Neutrophil (primary cell): ENCODE data around the gene FCGR1A.
"Not testable (repeated sequence)": the region's sequence is repeated elsewhere in the genome, so short reads cannot be mapped to it uniquely, and the experiment has no call there.

ENCODE experiments used
- H3K27ac ChIP-seq: fragments of 200-600 bp; sonication (generic); 2 replicates; pipeline ENCODE4 v1.5.1; 2016; ENCODE audit warnings: mild to moderate bottlenecking, moderate library complexity
- H3K27me3 ChIP-seq: fragments of 200-600 bp; sonication (generic); 2 replicates; pipeline ENCODE4 v1.6.0; 2016; ENCODE audit warnings: mild to moderate bottlenecking
- H3K36me3 ChIP-seq: fragments of 200-600 bp; sonication (generic); 2 replicates; pipeline ENCODE4 v1.5.1; 2017
- H3K4me1 ChIP-seq, 2 experiments: fragments of 200-600 bp in 1 of 2; sonication (generic) in 1 of 2; 1 replicate in 1 of 2; 2 replicates in 1 of 2; pipeline versions ENCODE4 v1.5.1 to v1.6.1; 2013 to 2016; ENCODE audit warnings: low read depth in 1 of 2, low read length in 1 of 2, mild to moderate bottlenecking in 1 of 2, moderate library complexity in 1 of 2; ENCODE audit not compliant: control insufficient read depth in 1 of 2, insufficient read depth in 1 of 2
- H3K4me3 ChIP-seq, 2 experiments: fragments of 200-600 bp in 1 of 2; sonication (generic) in 1 of 2; 1 replicate in 1 of 2; 2 replicates in 1 of 2; pipeline ENCODE4 v1.5.1; 2013 to 2016; ENCODE audit warnings: low read depth in 1 of 2, low read length in 1 of 2, mild to moderate bottlenecking in 1 of 2, moderate library complexity in 1 of 2
- H3K9me3 ChIP-seq: fragments of 200-600 bp; sonication (generic); 2 replicates; pipeline ENCODE4 v1.5.1; 2016

FCGR1A gene

GRCh38 chr1:149762294-149762693 is 20.2 kb upstream of the FCGR1A start:
- not testable (repeated sequence) for H3K27me3 ChIP-seq, H3K4me3 ChIP-seq, H3K9me3 ChIP-seq, H3K36me3 ChIP-seq, H3K4me1 ChIP-seq, H3K27ac ChIP-seq

- H3K36me3 ChIP-seq, H3K27ac ChIP-seq, H3K9me3 ChIP-seq, H3K27me3 ChIP-seq, H3K4me1 ChIP-seq, H3K4me3 ChIP-seq: not testable (repeated sequence)
These were observed 18.2 kb upstream of the FCGR1A start for GRCh38 chr1:149764087-149764800.

DNA sequence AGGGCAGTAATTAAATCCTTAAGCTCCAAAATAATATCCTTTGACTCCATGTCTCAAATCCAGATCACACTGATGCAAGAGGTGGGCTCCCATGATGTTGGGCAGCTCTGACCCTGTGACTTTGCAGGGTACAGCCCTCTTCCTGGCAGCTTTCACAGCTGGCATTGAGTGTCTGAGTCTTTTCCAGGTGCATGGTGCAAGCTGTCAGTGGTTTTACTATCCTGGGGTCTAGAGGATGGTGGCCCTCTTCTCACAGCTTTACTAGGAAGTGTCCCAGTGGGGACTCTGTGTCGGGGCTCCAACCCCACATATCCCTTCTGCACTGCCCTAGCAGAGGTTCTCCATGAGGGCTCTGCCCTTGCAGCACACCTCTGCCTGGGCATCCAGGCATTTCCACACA is 16.3 kb upstream of the FCGR1A start:
- H3K4me1 ChIP-seq, H3K4me3 ChIP-seq, H3K36me3 ChIP-seq, H3K9me3 ChIP-seq, H3K27ac ChIP-seq, H3K27me3 ChIP-seq: not testable (repeated sequence)

DNA sequence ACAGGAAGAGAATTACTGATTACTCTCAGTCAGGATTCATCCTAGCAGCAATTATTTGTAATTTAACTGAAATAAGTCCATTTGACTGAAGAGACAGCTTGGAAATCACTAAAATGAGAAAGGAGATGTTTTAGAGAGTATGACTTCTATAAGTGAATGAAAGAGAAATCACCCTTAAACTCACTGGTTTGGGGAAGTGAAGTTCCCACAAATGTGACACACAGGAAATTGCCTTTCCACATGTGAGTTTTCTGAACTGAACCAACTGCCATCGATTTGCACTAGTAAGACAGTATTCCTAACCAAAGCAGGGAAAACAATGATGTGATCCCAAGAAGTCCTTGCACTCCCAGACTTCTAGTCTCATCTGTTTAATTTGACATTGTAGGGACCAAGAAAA is 13.3 kb upstream of the FCGR1A start:
- not testable (repeated sequence) for H3K9me3 ChIP-seq, H3K4me1 ChIP-seq, H3K36me3 ChIP-seq, H3K4me3 ChIP-seq, H3K27me3 ChIP-seq
- peak overlapping the region; percentile 68 for H3K27ac ChIP-seq

DNA sequence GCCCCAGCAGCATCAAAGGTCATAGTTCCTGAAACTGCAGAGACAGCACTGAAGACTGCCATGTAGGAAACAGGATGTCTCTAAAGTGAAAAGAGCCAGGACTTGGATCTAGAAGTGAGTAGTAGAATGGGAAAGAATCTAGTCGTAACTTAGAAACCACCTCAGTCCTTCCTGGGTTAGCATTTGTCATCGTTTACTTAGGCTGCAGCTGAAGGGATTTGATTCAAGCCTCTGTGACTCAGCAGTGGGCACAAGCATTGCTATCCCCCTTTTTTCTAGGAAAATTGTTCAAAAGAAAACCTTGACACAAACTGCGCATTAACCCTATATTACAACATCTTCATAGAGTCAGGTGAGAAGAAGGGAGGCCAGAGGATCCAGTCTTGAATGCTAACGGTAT is 11.8 kb upstream of the FCGR1A start:
- H3K27ac ChIP-seq, H3K27me3 ChIP-seq: not testable (repeated sequence)

DNA sequence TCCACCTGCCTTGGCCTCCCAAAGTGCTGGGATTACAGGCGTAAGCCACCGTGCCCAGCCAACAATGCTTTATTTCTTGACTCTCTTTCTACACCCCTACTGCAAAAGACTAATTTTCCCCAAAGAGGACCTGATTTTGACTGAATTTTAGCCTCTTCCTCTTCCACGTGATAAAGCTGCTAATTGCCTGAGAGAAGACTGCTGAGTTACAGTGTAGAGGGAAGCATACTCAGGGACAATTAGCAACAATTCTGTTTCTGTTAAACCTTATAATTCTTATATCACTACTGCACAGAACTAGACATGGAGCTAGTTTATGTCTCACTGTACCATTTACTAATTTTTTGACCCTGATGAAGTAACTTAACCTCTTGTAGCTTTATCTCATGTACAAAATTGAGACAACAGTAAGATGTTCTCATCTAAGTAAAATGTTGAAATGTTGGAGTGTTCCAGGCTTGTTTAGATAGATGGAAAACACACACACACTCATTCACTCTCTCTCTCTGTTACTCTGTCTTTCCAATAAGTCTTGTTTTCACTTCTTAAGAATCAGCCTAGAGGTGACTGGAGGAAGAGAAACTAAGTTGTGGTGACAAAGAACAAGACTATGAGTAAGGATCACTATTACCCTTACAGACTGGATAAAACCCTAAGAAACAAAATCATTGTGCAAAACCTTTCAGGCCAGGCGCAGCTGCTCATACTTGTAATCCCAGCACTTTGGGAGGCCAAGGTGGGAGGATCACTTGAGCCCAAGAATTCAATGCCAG is 10.7 kb upstream of the FCGR1A start:
- peaks cover 9 to 11% of the 10 kb centered on the region in 2 experiments for H3K4me1 ChIP-seq
- not testable (repeated sequence) for H3K9me3 ChIP-seq, H3K36me3 ChIP-seq, H3K27me3 ChIP-seq, H3K4me3 ChIP-seq
- peak overlapping the region; percentile 52 for H3K27ac ChIP-seq

More for the DNA sequence above, 11.8 kb upstream of the FCGR1A start:
- not testable (repeated sequence) for H3K9me3 ChIP-seq, H3K36me3 ChIP-seq, H3K4me3 ChIP-seq
- H3K4me1 ChIP-seq: peaks cover 9 to 10% of the 10 kb centered on the region in 2 experiments

DNA sequence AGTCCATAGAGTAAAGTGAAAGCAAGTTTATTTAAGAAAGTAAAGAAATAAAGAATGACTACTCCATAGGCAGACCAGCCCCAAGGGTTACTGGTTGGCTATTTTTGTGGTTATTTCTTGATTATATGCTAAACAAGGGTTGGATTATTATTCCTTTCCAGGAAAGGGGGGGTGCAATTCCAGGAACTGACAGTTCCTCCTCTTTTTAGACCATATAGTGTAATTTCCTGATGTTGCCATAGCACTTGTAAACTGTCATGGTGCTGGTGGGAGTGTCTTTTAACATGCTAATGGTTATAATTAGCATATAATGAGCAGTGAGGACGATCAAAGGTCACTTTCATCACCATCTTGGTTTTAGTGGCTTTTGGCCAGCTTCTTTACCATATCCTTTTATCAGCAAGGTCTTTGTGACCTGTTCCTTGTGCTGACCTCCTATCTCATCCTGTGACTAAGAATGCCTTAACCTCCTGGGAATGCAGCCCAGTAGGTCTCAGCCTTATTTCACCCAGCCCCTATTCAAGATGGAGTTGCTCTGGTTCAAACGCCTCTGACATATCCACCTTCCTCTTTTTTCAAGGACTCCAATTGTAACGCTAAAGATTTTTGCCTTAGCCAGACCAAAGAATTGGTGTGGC is 6.9 kb upstream of the FCGR1A start:
- not testable (repeated sequence) for H3K9me3 ChIP-seq, H3K36me3 ChIP-seq, H3K4me3 ChIP-seq, H3K27me3 ChIP-seq, H3K4me1 ChIP-seq
- peak overlapping the region; percentile 57 for H3K27ac ChIP-seq

DNA sequence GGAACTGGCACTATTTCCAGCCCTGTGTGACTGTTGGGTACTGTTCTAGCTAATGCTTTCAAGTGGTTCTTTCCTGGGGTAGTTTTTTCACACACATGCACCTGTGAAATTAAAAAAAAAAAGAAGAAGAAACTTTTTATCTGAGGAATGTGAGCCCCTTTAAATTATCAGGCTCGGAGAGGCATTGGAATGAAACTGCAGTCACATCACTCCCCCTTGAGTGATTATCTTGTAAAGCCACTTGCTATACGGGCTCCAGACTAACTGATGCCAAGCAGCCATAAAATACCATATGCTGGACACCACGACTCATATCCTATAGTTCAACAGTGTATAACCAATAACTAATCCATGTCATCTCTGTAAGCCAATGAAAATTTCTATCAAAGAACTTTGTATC is 5.4 kb upstream of the FCGR1A start:
- H3K27ac ChIP-seq, H3K27me3 ChIP-seq, H3K4me3 ChIP-seq, H3K36me3 ChIP-seq, H3K9me3 ChIP-seq: not testable (repeated sequence)
- peaks cover 6 to 12% of the 10 kb centered on the region in 2 experiments for H3K4me1 ChIP-seq

DNA sequence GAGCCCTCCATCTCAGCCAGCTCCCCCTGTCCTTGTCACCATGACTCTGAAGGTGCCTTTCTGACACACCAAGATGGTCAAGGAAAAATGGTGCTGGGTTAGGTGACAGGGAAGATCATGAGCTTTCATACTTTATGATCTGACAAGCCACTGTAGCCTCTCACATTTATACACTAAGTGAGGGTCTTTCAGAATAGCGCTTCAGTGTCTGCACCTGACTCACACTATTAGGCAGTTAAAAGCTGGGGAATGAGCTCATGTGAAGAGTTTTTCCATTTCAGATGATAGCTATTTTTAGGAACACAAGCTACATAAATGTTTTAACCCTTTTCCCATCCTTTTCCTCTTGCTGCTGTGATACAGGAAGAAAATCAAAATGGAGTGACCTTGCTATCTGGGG is 4.2 kb upstream of the FCGR1A start:
- not testable (repeated sequence) for H3K27ac ChIP-seq, H3K36me3 ChIP-seq, H3K9me3 ChIP-seq, H3K4me3 ChIP-seq, H3K27me3 ChIP-seq
- H3K4me1 ChIP-seq: peaks cover 6 to 12% of the 10 kb centered on the region in 2 experiments

- not testable (repeated sequence) for H3K9me3 ChIP-seq, H3K4me3 ChIP-seq, H3K36me3 ChIP-seq, H3K27me3 ChIP-seq
- Histone ChIP-seq H3K27ac (peak overlapping the region; percentile 46), H3K4me1 (peaks cover 6 to 11% of the 10 kb centered on the region in 2 experiments)
These were observed 995 bp upstream of the FCGR1A start for GRCh38 chr1:149781413-149781984.

- H3K36me3 ChIP-seq, H3K9me3 ChIP-seq, H3K4me3 ChIP-seq, H3K27ac ChIP-seq, H3K27me3 ChIP-seq: not testable (repeated sequence)
- H3K4me1 ChIP-seq: peaks cover 13 to 20% of the 10 kb centered on the region in 2 experiments
These were observed 795 bp downstream of the FCGR1A start for GRCh38 chr1:149783289-149783688.

- H3K27ac ChIP-seq: peak overlapping the region; percentile 48
- peak overlapping the region in 1 of 2 experiments; percentile 35 for H3K4me3 ChIP-seq
- not testable (repeated sequence) for H3K27me3 ChIP-seq, H3K9me3 ChIP-seq, H3K36me3 ChIP-seq
- H3K4me1 ChIP-seq: peaks cover 18 to 25% of the 10 kb centered on the region in 2 experiments
These were observed 1.4 kb downstream of the FCGR1A start for GRCh38 chr1:149783868-149784267.

- H3K27me3 ChIP-seq, H3K36me3 ChIP-seq, H3K9me3 ChIP-seq, H3K4me3 ChIP-seq: not testable (repeated sequence)
- Histone ChIP-seq H3K27ac (peak overlapping the region; percentile 70), H3K4me1 (peaks cover 18 to 19% of the 10 kb centered on the region in 2 experiments)
These were observed 5.4 kb downstream of the FCGR1A start for GRCh38 chr1:149787688-149788451.
